Testis (tissue), 2 donors: Measurements from ENCODE around the gene SIRPB2.

ENCODE experiments used
- POLR2A ChIP-seq: fragments of 450-650 bp; IDR thresholded peaks from one replicate; pipeline ENCODE4 v1.6.1; 2017; ENCODE audit warnings: antibody characterized with exemption, mild to moderate bottlenecking, moderate library complexity
- TF ChIP-seq, protein P1 (sequence below), 3 experiments: fragments of 450-650 bp in 2 of 3; fragments of 200-600 bp in 1 of 3; sonication (generic) in 1 of 3; IDR thresholded peaks; one replicate each; pipeline ENCODE4 v1.5.1; 2016 to 2019; ENCODE audit warnings: antibody characterized with exemption in 3 of 3, mild to moderate bottlenecking in 2 of 3, moderate library complexity in 1 of 3

DNA sequence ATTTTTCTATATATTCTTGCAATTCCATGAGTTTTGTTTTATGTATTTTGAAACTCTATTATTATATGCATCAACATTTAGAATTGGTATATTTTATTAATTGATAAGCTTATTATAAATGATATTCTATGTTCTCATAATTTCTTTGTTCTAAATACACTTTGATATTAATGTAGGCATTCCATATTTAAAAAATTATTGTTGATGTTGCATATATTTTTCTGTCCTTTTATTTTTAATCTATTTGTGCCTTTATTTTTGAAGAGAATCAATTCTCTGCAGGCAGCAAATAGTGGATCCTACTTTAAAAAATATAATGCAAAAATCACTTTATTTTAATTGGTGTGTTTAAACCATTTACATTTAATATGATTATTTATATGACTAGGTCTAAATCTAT is 36.7 kb upstream of the SIRPB2 start:
- TF ChIP-seq, protein P1, sequence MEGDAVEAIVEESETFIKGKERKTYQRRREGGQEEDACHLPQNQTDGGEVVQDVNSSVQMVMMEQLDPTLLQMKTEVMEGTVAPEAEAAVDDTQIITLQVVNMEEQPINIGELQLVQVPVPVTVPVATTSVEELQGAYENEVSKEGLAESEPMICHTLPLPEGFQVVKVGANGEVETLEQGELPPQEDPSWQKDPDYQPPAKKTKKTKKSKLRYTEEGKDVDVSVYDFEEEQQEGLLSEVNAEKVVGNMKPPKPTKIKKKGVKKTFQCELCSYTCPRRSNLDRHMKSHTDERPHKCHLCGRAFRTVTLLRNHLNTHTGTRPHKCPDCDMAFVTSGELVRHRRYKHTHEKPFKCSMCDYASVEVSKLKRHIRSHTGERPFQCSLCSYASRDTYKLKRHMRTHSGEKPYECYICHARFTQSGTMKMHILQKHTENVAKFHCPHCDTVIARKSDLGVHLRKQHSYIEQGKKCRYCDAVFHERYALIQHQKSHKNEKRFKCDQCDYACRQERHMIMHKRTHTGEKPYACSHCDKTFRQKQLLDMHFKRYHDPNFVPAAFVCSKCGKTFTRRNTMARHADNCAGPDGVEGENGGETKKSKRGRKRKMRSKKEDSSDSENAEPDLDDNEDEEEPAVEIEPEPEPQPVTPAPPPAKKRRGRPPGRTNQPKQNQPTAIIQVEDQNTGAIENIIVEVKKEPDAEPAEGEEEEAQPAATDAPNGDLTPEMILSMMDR (IDR thresholded peaks at IDR 0.05) = no peak
- no peak for TF ChIP-seq POLR2A
